ENCODE measurements around the gene RTN4RL2.

GRCh38 chr11:57461841-57462489 is 1.6 kb downstream of the RTN4RL2 start:
- TF ChIP-seq CTCF (IDR thresholded peaks at IDR 0.05): no peak
- TF ChIP-seq POLR2A (IDR thresholded peaks at IDR 0.05): no peak
- no peak for TF ChIP-seq EP300 (IDR thresholded peaks at IDR 0.05; ENCODE audit: low read depth)
